ENCODE measurements around the gene DSCAML1.

DSCAML1 gene

GRCh38 chr11:117396970-117397369, 400.0 kb downstream of the DSCAML1 start:
- no peak for DNase-seq (ENCODE audit: low read depth)

- DNase-seq (ENCODE audit: low read depth) = no peak
These were observed 401.5 kb downstream of the DSCAML1 start for GRCh38 chr11:117395476-117395875.

GRCh38 chr11:117394221-117394925, 402.6 kb downstream of the DSCAML1 start:
- DNase-seq (ENCODE audit: low read depth) = no peak

- no peak for DNase-seq (ENCODE audit: low read depth)
These were observed 404.0 kb downstream of the DSCAML1 start for GRCh38 chr11:117392979-117393378.

- no peak for DNase-seq (ENCODE audit: low read depth)
These were observed 404.9 kb downstream of the DSCAML1 start for GRCh38 chr11:117392001-117392690.

- no peak for DNase-seq (ENCODE audit: low read depth)
These were observed 405.8 kb downstream of the DSCAML1 start for GRCh38 chr11:117391181-117391580.

GRCh38 chr11:117390743-117391142, 406.3 kb downstream of the DSCAML1 start:
- no peak for DNase-seq (ENCODE audit: low read depth)

GRCh38 chr11:117387992-117388755, 408.8 kb downstream of the DSCAML1 start:
- no peak for DNase-seq (ENCODE audit: low read depth)

GRCh38 chr11:117385906-117386305, 411.1 kb downstream of the DSCAML1 start:
- DNase-seq (ENCODE audit: low read depth) = no peak

- no peak for DNase-seq (ENCODE audit: low read depth)
These were observed 411.5 kb downstream of the DSCAML1 start for GRCh38 chr11:117385471-117385870.

- DNase-seq (ENCODE audit: low read depth) = no peak
These were observed 413.0 kb downstream of the DSCAML1 start for GRCh38 chr11:117384045-117384444.

GRCh38 chr11:117382746-117383145, 414.3 kb downstream of the DSCAML1 start:
- no peak for DNase-seq (ENCODE audit: low read depth)

GRCh38 chr11:117381481-117382387, 415.3 kb downstream of the DSCAML1 start:
- no peak for DNase-seq (ENCODE audit: low read depth)

GRCh38 chr11:117380676-117381075, 416.3 kb downstream of the DSCAML1 start:
- DNase-seq (ENCODE audit: low read depth) = no peak

- no peak for DNase-seq (ENCODE audit: low read depth)
These were observed 417.8 kb downstream of the DSCAML1 start for GRCh38 chr11:117378976-117379865.

Measured in activated T-cell treated with anti-CD3 and anti-CD28 coated beads for 1 hour (primary cell).